Keratinocyte (primary cell): Measurements from ENCODE around the gene CCDC12.

Experiments used
- CTCF ChIP-seq, 3 experiments: IDR thresholded peaks in 1 of 3; conservative IDR thresholded peaks in 1 of 3; optimal IDR thresholded peaks in 1 of 3; 2 replicates in 2 of 3; 3 replicates in 1 of 3; pipeline versions ENCODE3 to v1.5.1; 2011; ENCODE audit warnings: low read length in 3 of 3, mild to moderate bottlenecking in 3 of 3, moderate library complexity in 2 of 3, control low read depth in 1 of 3, inconsistent platforms in 1 of 3; ENCODE audit not compliant: insufficient read depth in 2 of 3; ENCODE audit errors: extremely low read depth in 1 of 3
- EZH2 ChIP-seq: IDR thresholded peaks from one replicate; pipeline ENCODE4 v1.6.1; 2012; ENCODE audit warnings: inconsistent platforms, mild to moderate bottlenecking, low read length, moderate library complexity

GRCh38 chr3:46887980-46888494 lies 88.5 kb downstream of the CCDC12 start:
- no peak for TF ChIP-seq CTCF (optimal IDR thresholded peaks at IDR 0.05 in 1 of 3, IDR thresholded peaks at IDR 0.05 in 1 of 3, conservative IDR thresholded peaks at IDR 0.05 in 1 of 3; ENCODE audit: extremely low read depth in 1 of 3, insufficient read depth in 2 of 3, low read length in 3 of 3)
- no peak for TF ChIP-seq EZH2
